HepG2 (cell line): ENCODE measurements around the gene SEMA3G. TPM values are rescaled to one million over a fixed set of nuclear protein-coding genes. Genes with fewer than 3 reads are reported as not detected.

ENCODE experiments used
- CSRNP1 ChIP-seq: sonication (generic); formaldehyde crosslinking; IDR thresholded peaks from 2 replicates; pipeline ENCODE4 v1.8.1; 2023; ENCODE audit warnings: mild to moderate bottlenecking, missing genetic modification reagents
- EED ChIP-seq: sonication (generic); formaldehyde crosslinking; IDR thresholded peaks from 2 replicates; pipeline ENCODE4 v1.5.0; 2020; ENCODE audit warnings: mild to moderate bottlenecking, missing genetic modification reagents
- EHMT2 ChIP-seq: fragments of 200-600 bp; sonication (generic); IDR thresholded peaks from 2 replicates; pipeline ENCODE4 v1.7.0; 2017; ENCODE audit warnings: antibody characterized with exemption, low read depth, low read length, borderline replicate concordance
- ELF4 ChIP-seq: sonication (generic); formaldehyde crosslinking; IDR thresholded peaks from 2 replicates; pipeline ENCODE4 v1.5.0; 2020; ENCODE audit warnings: missing genetic modification reagents, mild to moderate bottlenecking, moderate library complexity, borderline replicate concordance
- FIP1L1 ChIP-seq: fragments of 200-400 bp; formaldehyde crosslinking; IDR thresholded peaks from 2 replicates; pipeline ENCODE4 v1.6.1; 2018; ENCODE audit warnings: low read depth, mild to moderate bottlenecking, low read length, moderate library complexity, borderline replicate concordance; ENCODE audit not compliant: insufficient read depth
- GABPA ChIP-seq, 2 experiments: IDR thresholded peaks; 2 replicates each; pipeline ENCODE4 v1.6.1; 2011 to 2016; ENCODE audit warnings: low read depth in 2 of 2, low read length in 1 of 2, missing biosample characterization in 1 of 2, missing genetic modification characterization in 1 of 2
- MXD1 ChIP-seq: sonication (generic); formaldehyde crosslinking; IDR thresholded peaks from 2 replicates; pipeline ENCODE4 v1.4.0; 2020; ENCODE audit warnings: mild to moderate bottlenecking, missing genetic modification reagents
- NRL ChIP-seq: sonication (generic); formaldehyde crosslinking; IDR thresholded peaks from 2 replicates; pipeline ENCODE4 v1.5.0; 2020; ENCODE audit warnings: missing genetic modification reagents, mild to moderate bottlenecking, moderate library complexity, borderline replicate concordance
- POLR2G ChIP-seq: fragments of 200-400 bp; formaldehyde crosslinking; IDR thresholded peaks from 2 replicates; pipeline ENCODE4 v1.6.1; 2018; ENCODE audit warnings: mild to moderate bottlenecking, low read depth, low read length, moderate library complexity
- RNF219 ChIP-seq: sonication (generic); formaldehyde crosslinking; IDR thresholded peaks from 2 replicates; pipeline ENCODE4 v1.5.0; 2020; ENCODE audit warnings: mild to moderate bottlenecking, missing genetic modification reagents
- SALL1 ChIP-seq: sonication (generic); formaldehyde crosslinking; IDR thresholded peaks from 2 replicates; pipeline ENCODE4 v1.8.0; 2022; ENCODE audit warnings: mild to moderate bottlenecking, missing genetic modification reagents
- TRAFD1 ChIP-seq: sonication (generic); formaldehyde crosslinking; IDR thresholded peaks from 2 replicates; pipeline ENCODE4 v1.5.1; 2020; ENCODE audit warnings: missing genetic modification reagents, mild to moderate bottlenecking, borderline replicate concordance
- XRCC5 ChIP-seq: fragments of 200-400 bp; formaldehyde crosslinking; optimal IDR thresholded peaks from 2 replicates; pipeline ENCODE3; 2017; ENCODE audit warnings: mild to moderate bottlenecking, low read length
- ZBTB25 ChIP-seq: IDR thresholded peaks from 2 replicates; pipeline ENCODE4 v1.6.1; 2018; ENCODE audit warnings: missing genetic modification reagents
- ZNF441 ChIP-seq: sonication (generic); formaldehyde crosslinking; IDR thresholded peaks from 2 replicates; pipeline ENCODE4 v1.7.0; 2021; ENCODE audit warnings: missing genetic modification reagents, borderline replicate concordance
- ZNF674 ChIP-seq: sonication (generic); formaldehyde crosslinking; IDR thresholded peaks from 2 replicates; pipeline ENCODE4 v1.5.0; 2020; ENCODE audit warnings: low read depth, mild to moderate bottlenecking, missing genetic modification reagents
- ZNF7 ChIP-seq: IDR thresholded peaks from 2 replicates; pipeline ENCODE4 v1.6.1; 2016; ENCODE audit warnings: missing biosample characterization, missing genetic modification reagents
- ZNF770 ChIP-seq: sonication (generic); formaldehyde crosslinking; IDR thresholded peaks from 2 replicates; pipeline ENCODE4 v1.5.0; 2020; ENCODE audit warnings: mild to moderate bottlenecking, missing genetic modification reagents
- polyA plus RNA-seq, 8 experiments: library from polyadenylated mRNA; depleted of rRNA in 3 of 8; stranded (reverse) in 7 of 8; unstranded in 1 of 8; fragments of >200 nt; fragmentation: Illumina TruSeq in 4 of 8; extraction: Trizol in 4 of 8; gene quantifications; 2 replicates each; pipeline versions ENCODE4 v1.2.1 to v1.2.3, GENCODE V29; 2011 to 2016; ENCODE audit warnings: low read depth in 4 of 8, missing spikeins in 1 of 8, mixed read lengths in 1 of 8; ENCODE audit not compliant: insufficient read depth in 1 of 8
- total RNA-seq, 5 experiments: library from RNA; depleted of rRNA; stranded (reverse); fragments of >200 nt; fragmentation: Illumina TruSeq; extraction: Trizol; gene quantifications; 2 replicates each; pipeline ENCODE4 v1.2.3, GENCODE V29; 2016; ENCODE audit warnings: low read depth in 1 of 5

SEMA3G gene
- total and polyA plus RNA-seq, 2 of the 13 experiments (the other 11 are each of a cell fraction or from before 2014, with no cell fraction given) = 6.1 to 8.3 TPM

- TF ChIP-seq CSRNP1 (CRISPR knock-in tag) (0 out of 2 replicates have a peak, but pooled peaks have one; percentile 71), ZNF770 (CRISPR knock-in tag) (0 out of 2 replicates have a peak, but pooled peaks have one; percentile 41), NRL (no peak), FIP1L1 (no peak), ZBTB25 (CRISPR knock-in tag) (peak; percentile 34; the same call in 1 of the 2 replicates), RNF219 (CRISPR knock-in tag) (no peak), TRAFD1 (CRISPR knock-in tag) (0 out of 2 replicates have a peak, but pooled peaks have one; percentile 52), ELF4 (CRISPR knock-in tag) (no peak), ZNF674 (no peak), MXD1 (CRISPR knock-in tag) (no peak), SALL1 (CRISPR knock-in tag) (peak; percentile 92), EED (CRISPR knock-in tag) (no peak), ZNF7 (CRISPR knock-in tag) (no peak), GABPA (IDR thresholded peaks at IDR 0.05; ENCODE audit: low read depth, low read length) (no peak), GABPA (CRISPR knock-in tag; IDR thresholded peaks at IDR 0.05; ENCODE audit: low read depth) (peak; percentile 48; the same call in 1 of the 2 replicates), POLR2G (0 out of 2 replicates have a peak, but pooled peaks have one; percentile 43), EHMT2 (peak; percentile 43; the same call in 1 of the 2 replicates), ZNF441 (CRISPR knock-in tag) (peak; percentile 54; the same call in 1 of the 2 replicates), XRCC5 (peak; percentile 69)
Observed at GRCh38 chr3:52429779-52430415, 15.0 kb downstream of the SEMA3G start (continued).
